GM12801 (cell line): Measurements from ENCODE around the gene LCNL1.

Source experiments
- CTCF ChIP-seq: IDR thresholded peaks from one replicate; pipeline ENCODE4 v1.5.1; 2011; ENCODE audit warnings: control low read depth; ENCODE audit not compliant: insufficient read length; ENCODE audit errors: extremely low read depth

LCNL1 gene

DNA sequence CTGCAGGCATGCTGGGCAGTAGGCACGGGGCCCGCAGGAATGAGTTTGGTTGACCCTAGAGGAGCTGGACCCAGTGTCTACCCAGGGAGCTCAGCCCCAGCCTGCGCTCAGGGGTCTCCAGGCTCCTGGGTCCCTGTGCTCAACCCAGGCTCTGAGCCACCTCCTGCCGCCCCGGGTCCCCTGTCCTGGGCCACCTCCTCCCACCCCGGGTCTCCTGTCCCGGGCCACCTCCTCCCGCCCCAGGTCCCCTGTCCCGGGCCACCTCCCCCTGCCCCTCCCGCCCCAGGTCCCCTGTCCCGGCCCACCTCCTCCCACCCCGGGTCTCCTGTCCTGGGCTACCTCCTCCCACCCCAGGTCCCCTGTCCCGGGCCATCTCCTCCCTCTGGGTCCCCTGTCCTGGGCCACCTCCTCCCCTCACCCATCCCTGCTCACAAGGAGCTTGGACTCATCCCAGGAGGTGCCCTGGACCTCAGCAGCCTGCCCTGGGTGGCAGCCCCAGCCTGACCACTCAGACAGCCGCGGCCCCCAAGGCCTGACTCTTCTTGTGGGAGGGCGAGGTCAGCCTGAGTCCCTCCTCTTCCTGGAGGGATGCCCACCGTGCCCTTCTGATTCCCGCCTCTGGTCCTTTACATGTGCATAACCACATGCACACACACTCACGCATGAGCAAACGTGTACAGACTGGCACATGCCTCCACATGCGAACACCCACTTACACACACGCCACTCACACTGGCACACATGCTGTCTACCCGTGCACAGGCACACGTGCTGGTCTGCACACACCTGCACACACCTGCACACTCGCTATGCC, 28.3 kb upstream of the LCNL1 start:
- TF ChIP-seq CTCF: no peak

GRCh38 chr9:136955202-136955942, 27.4 kb upstream of the LCNL1 start:
- TF ChIP-seq CTCF: no peak

DNA sequence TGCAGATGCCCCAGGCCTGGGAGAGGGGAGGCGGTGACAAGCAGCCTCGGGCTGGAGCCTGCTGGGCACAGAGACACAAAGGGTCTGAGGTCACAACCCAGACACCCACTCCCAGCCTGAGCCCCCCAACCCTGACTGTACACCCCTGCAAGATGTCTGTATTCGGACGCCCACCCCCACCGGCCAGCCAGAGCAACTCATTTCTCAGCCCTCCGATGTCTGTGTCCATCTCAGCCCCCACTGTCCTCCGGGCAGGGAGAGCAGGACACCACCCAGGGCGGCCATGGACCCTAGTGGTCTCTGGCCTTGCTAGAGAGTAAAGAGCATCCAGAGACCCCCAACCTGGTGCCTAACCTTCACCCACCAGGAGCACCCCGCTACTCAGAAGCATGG, 26.9 kb upstream of the LCNL1 start:
- no peak for TF ChIP-seq CTCF

DNA sequence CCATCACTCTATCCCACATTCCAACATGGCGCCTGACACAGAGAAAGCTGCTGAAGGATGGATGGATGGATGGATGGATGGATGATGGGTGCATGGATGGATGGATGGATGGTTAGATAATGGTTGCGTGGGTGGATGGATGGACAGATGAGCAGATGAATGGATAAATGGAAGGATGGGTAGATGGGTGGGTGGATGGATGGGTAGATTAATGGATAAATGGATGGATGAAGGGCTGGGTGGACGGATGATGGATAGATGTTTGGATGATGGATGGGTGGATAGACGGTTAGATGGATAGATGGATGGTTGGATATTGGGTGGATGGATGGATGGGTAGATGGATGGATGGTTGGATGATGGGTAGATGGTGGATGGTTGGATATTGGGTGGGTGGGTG, 26.2 kb upstream of the LCNL1 start:
- no peak for TF ChIP-seq CTCF

- no peak for TF ChIP-seq CTCF
These were observed 25.3 kb upstream of the LCNL1 start for GRCh38 chr9:136957461-136957860.

DNA sequence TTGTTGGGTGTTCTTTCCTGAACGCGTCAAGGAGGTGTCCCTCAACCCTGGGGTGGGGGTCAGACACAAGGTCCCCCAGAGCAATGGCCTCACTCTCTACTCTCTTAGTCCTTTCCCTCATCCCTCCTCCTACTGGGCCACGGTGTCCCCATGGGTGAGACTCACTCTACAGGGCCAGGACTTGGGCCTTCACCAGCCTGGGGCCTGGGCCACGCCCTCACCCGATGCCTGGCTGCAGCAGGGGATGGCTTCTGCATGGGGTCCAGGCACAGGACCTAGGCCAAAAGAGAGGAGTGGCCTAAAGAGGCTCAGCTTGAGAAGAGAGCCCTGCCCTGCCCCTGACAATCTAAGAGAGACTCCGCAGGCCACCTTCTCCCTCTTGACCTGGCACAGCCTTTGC, 24.9 kb upstream of the LCNL1 start:
- TF ChIP-seq CTCF: no peak

- no peak for TF ChIP-seq CTCF
These were observed 24.3 kb upstream of the LCNL1 start for GRCh38 chr9:136958473-136958872.
